GM23248 (cell line): ENCODE measurements around the gene LRP6. TPM values are rescaled to one million over a fixed set of nuclear protein-coding genes. Genes with fewer than 3 reads are reported as not detected.

Source experiments
- DNase-seq: peaks from one replicate; pipeline ENCODE4 v3.0.0-alpha.2; 2015
- H2AFZ ChIP-seq: fragments of 200-600 bp; sonication (generic); 2 replicates; pipeline ENCODE4 v1.6.1; 2016; ENCODE audit warnings: antibody characterized with exemption
- H3F3A ChIP-seq: fragments of 200-600 bp; sonication (generic); 2 replicates; pipeline ENCODE4 v1.6.1; 2016; ENCODE audit warnings: mild to moderate bottlenecking, antibody characterized with exemption, mixed run types; ENCODE audit not compliant: insufficient read depth
- H3K27ac ChIP-seq: fragments of 200-600 bp; sonication (generic); 2 replicates; pipeline ENCODE4 v1.5.1; 2016; ENCODE audit warnings: mild to moderate bottlenecking
- H3K27me3 ChIP-seq: fragments of 200-600 bp; sonication (generic); replicated peaks from 2 replicates; pipeline ENCODE4 v1.6.1; 2016; ENCODE audit warnings: mild to moderate bottlenecking; ENCODE audit not compliant: insufficient read depth
- H3K36me3 ChIP-seq: fragments of 200-600 bp; sonication (generic); 2 replicates; pipeline ENCODE4 v1.6.1; 2016; ENCODE audit warnings: low read depth, mild to moderate bottlenecking
- H3K4me1 ChIP-seq: fragments of 200-600 bp; sonication (generic); 2 replicates; pipeline ENCODE4 v1.6.1; 2016; ENCODE audit warnings: mild to moderate bottlenecking; ENCODE audit not compliant: insufficient read depth
- H3K4me2 ChIP-seq: fragments of 200-600 bp; sonication (generic); one replicate; pipeline ENCODE4 v1.6.1; 2016; ENCODE audit warnings: mild to moderate bottlenecking; ENCODE audit not compliant: unreplicated experiment
- H3K4me3 ChIP-seq: fragments of 200-600 bp; sonication (generic); 2 replicates; pipeline ENCODE4 v1.5.1; 2016; ENCODE audit warnings: mild to moderate bottlenecking
- H3K79me2 ChIP-seq: fragments of 200-600 bp; sonication (generic); 2 replicates; pipeline ENCODE4 v1.6.1; 2016; ENCODE audit warnings: mild to moderate bottlenecking; ENCODE audit not compliant: insufficient read depth
- H3K9ac ChIP-seq: fragments of 200-600 bp; sonication (generic); 2 replicates; pipeline ENCODE4 v1.6.1; 2016; ENCODE audit warnings: mild to moderate bottlenecking
- H3K9me2 ChIP-seq: fragments of 200-600 bp; sonication (generic); 2 replicates; pipeline ENCODE4 v1.6.1; 2016; ENCODE audit warnings: mixed run types, mild to moderate bottlenecking, moderate library complexity; ENCODE audit not compliant: insufficient read depth
- H3K9me3 ChIP-seq: fragments of 200-600 bp; sonication (generic); one replicate; pipeline ENCODE4 v1.6.1; 2017; ENCODE audit warnings: low read depth
- H4K20me1 ChIP-seq: fragments of 200-600 bp; sonication (generic); 2 replicates; pipeline ENCODE4 v1.6.0; 2016; ENCODE audit not compliant: insufficient read depth
- EZH2 ChIP-seq: fragments of 200-600 bp; sonication (generic); IDR thresholded peaks from 2 replicates; pipeline ENCODE4 v1.6.1; 2018; ENCODE audit warnings: antibody characterized with exemption, mild to moderate bottlenecking; ENCODE audit not compliant: insufficient read depth, poor library complexity, severe bottlenecking
- EZH2phosphoT487 ChIP-seq: fragments of 200-600 bp; sonication (generic); IDR thresholded peaks from 2 replicates; pipeline ENCODE4 v1.6.1; 2018; ENCODE audit warnings: antibody characterized with exemption, moderate library complexity, mild to moderate bottlenecking, low read depth; ENCODE audit not compliant: insufficient read depth
- WGBS, 2 experiments: methylation state at CpG; one replicate each; pipeline ENCODE4 v1.1.6; 2015 to 2017; ENCODE audit warnings: low lambda C conversion rate in 2 of 2, low coverage in 1 of 2; ENCODE audit errors: missing lambda C conversion rate in 2 of 2; 5-methylcytosine and 5-hydroxymethylcytosine counted together
- in situ Hi-C: fragments of 300-500 bp; cut with MboI; formaldehyde crosslinking; loops from 2 replicates; pipeline ENCODE4 v1.15.0; 2020
- polyA plus RNA-seq: library from polyadenylated mRNA; unstranded; fragments of >200 nt; fragmentation: Nextera tagmentation; extraction: Ambion mirVana; gene quantifications from 2 replicates; pipeline ENCODE4 v1.2.1, GENCODE V29; 2016
- total RNA-seq: library from RNA; depleted of rRNA; stranded (reverse); fragments of >200 nt; shearing (Covaris generic); gene quantifications from 2 replicates; pipeline ENCODE4 v1.2.3, GENCODE V29; 2014

LRP6 gene
- total and polyA plus RNA-seq, 2 experiments from 2014 or later: 10.3 to 20.1 TPM

- in situ Hi-C loops: no loop called here
- WGBS, 2 experiments: 42 to 56% methylated on average over 3 of the region's 3 CpGs
- DNase-seq: no peak
These were observed 50.4 kb downstream of the LRP6 start for GRCh38 chr12:12216349-12217017.

GRCh38 chr12:12214635-12215131 lies 52.2 kb downstream of the LRP6 start:
- Histone ChIP-seq H3K4me1 (peaks cover 16% of the 10 kb centered on the region), H3K27ac (peak overlapping the region; percentile 19; the same call in 1 of the 2 replicates), H3K79me2 (peaks cover 92% of the 10 kb centered on the region), H3K4me3 (no peak overlapping the region), H3K9me3 (no peaks in the 10 kb centered on the region), H3K36me3 (no peaks in the 10 kb centered on the region), H3K9ac (no peak overlapping the region), H2AFZ (no peak overlapping the region), H4K20me1 (peaks cover 9% of the 10 kb centered on the region; the same call in 1 of the 2 replicates), H3K27me3 (no peaks in the 10 kb centered on the region), H3K9me2 (no peaks in the 10 kb centered on the region), H3F3A (peaks cover 10% of the 10 kb centered on the region; the same call in 1 of the 2 replicates), H3K4me2 (peak overlapping the region; percentile 14)
- peak; percentile 66 for DNase-seq
- in situ Hi-C loops: no loop called here
- no peak for TF ChIP-seq EZH2
- no peak for TF ChIP-seq EZH2phosphoT487
- WGBS, 2 experiments: 62 to 66% methylated on average over 3 of the region's 3 CpGs

More at GRCh38 chr12:12216349-12217017, 50.4 kb downstream of the LRP6 start:
- Histone ChIP-seq H3K9me2 (no peaks in the 10 kb centered on the region), H3K4me3 (no peak overlapping the region), H3K4me2 (no peak overlapping the region), H3K27me3 (no peaks in the 10 kb centered on the region), H3K9me3 (no peaks in the 10 kb centered on the region), H3K36me3 (no peaks in the 10 kb centered on the region), H3K27ac (no peak overlapping the region), H3F3A (peaks cover 10% of the 10 kb centered on the region; the same call in 1 of the 2 replicates), H2AFZ (no peak overlapping the region), H3K9ac (no peak overlapping the region), H4K20me1 (peaks cover 5% of the 10 kb centered on the region; the same call in 1 of the 2 replicates), H3K79me2 (peaks cover 93% of the 10 kb centered on the region), H3K4me1 (peaks cover 16% of the 10 kb centered on the region)
- TF ChIP-seq EZH2: no peak
- TF ChIP-seq EZH2phosphoT487: no peak

- no peak overlapping the region for H3K4me3 ChIP-seq
- H3K4me1 ChIP-seq: peaks cover 18% of the 10 kb centered on the region
- H4K20me1 ChIP-seq: peaks cover 10% of the 10 kb centered on the region; the same call in 1 of the 2 replicates
- H3K4me2 ChIP-seq: no peak overlapping the region
- H3K27ac ChIP-seq: 0 out of 2 replicates have a peak overlapping the region, but pooled peaks have one; percentile 19
- H3K9me3 ChIP-seq: no peaks in the 10 kb centered on the region
- H3K27me3 ChIP-seq: no peaks in the 10 kb centered on the region
- peaks cover 92% of the 10 kb centered on the region for H3K79me2 ChIP-seq
- in situ Hi-C loops: no loop called here
- H3K9ac ChIP-seq: no peak overlapping the region
- H3K36me3 ChIP-seq: no peaks in the 10 kb centered on the region
- no peak for DNase-seq
- TF ChIP-seq EZH2phosphoT487: no peak
- TF ChIP-seq EZH2: no peak
- no peak overlapping the region for H2AFZ ChIP-seq
- peaks cover 10% of the 10 kb centered on the region; the same call in 1 of the 2 replicates for H3F3A ChIP-seq
- no peaks in the 10 kb centered on the region for H3K9me2 ChIP-seq
These were observed 52.6 kb downstream of the LRP6 start for GRCh38 chr12:12214201-12214600.

GRCh38 chr12:12212769-12213168 lies 54.1 kb downstream of the LRP6 start:
- peaks cover 10% of the 10 kb centered on the region; the same call in 1 of the 2 replicates for H3F3A ChIP-seq
- DNase-seq: no peak

More at GRCh38 chr12:12212769-12213168, 54.1 kb downstream of the LRP6 start:
- peaks cover 92% of the 10 kb centered on the region for H3K79me2 ChIP-seq
- in situ Hi-C loops: no loop called here
- peaks cover 14% of the 10 kb centered on the region; the same call in 1 of the 2 replicates for H4K20me1 ChIP-seq
- TF ChIP-seq EZH2phosphoT487: no peak
- no peak for TF ChIP-seq EZH2
- no peaks in the 10 kb centered on the region for H3K9me3 ChIP-seq
- 93 to 96% methylated on average over 1 of the region's 1 CpG for WGBS, 2 experiments
- H3K4me1 ChIP-seq: peaks cover 22% of the 10 kb centered on the region
- H3K27me3 ChIP-seq: no peaks in the 10 kb centered on the region
- H2AFZ ChIP-seq: no peak overlapping the region
- H3K27ac ChIP-seq: no peak overlapping the region
- H3K9ac ChIP-seq: no peak overlapping the region
- H3K9me2 ChIP-seq: no peaks in the 10 kb centered on the region
- H3K4me2 ChIP-seq: no peak overlapping the region
- H3K4me3 ChIP-seq: no peak overlapping the region
- no peaks in the 10 kb centered on the region for H3K36me3 ChIP-seq
